AG04450 (cell line): ENCODE data around the gene MAD2L1BP. TPM values are rescaled to one million over a fixed set of nuclear protein-coding genes. Genes with fewer than 3 reads are reported as not detected.
A peak's percentile ranks its signal among the peaks of the same experiment; 100 is the strongest.
"Not testable (repeated sequence)": the region's sequence is repeated elsewhere in the genome, so short reads cannot be mapped to it uniquely, and the experiment has no call there.

Experiments used
- CTCF ChIA-PET: fragments of 300-600, 350-600 bp; formaldehyde crosslinking; extraction: SDS; loops from one replicate; lab custom pipeline; 2022; ENCODE audit warnings: antibody characterized with exemption, inconsistent platforms; lab: Charles Lee
- POLR2A ChIA-PET: fragments of 350-600 bp; formaldehyde crosslinking; extraction: SDS; loops from one replicate; lab custom pipeline; 2021; ENCODE audit warnings: antibody characterized with exemption, inconsistent platforms; lab: Yijun Ruan, JAX
- DNase-seq: peaks from one replicate; pipeline ENCODE4 v3.0.0-alpha.2; 2011; ENCODE audit warnings: low read depth, low spot score
- H3K27ac ChIP-seq: one replicate; pipeline ENCODE4 v1.5.1; 2012; ENCODE audit warnings: low read depth, low read length, control low read depth
- H3K27me3 ChIP-seq: one replicate; pipeline ENCODE4 v1.6.0; 2012; ENCODE audit warnings: low read length; ENCODE audit not compliant: control insufficient read depth, insufficient read depth
- H3K4me3 ChIP-seq: 2 replicates; pipeline ENCODE4 v1.5.1; 2011; ENCODE audit warnings: mild to moderate bottlenecking, low read depth, low read length, control low read depth
- H3K9me3 ChIP-seq: 2 replicates; pipeline ENCODE4 v1.5.1; 2012; ENCODE audit warnings: low read length; ENCODE audit not compliant: control insufficient read depth, insufficient read depth
- CTCF ChIP-seq: IDR thresholded peaks from 2 replicates; pipeline ENCODE4 v1.5.1; 2011; ENCODE audit warnings: low read depth, low read length, control low read depth, inconsistent platforms
- polyA minus RNA-seq: library from RNA; depleted of rRNA, polyadenylated mRNA; stranded (reverse); fragments of >200 nt; gene quantifications from 2 replicates; pipeline ENCODE4 v1.2.3, GENCODE V29; 2011; rRNA and poly(A)+ RNA removed
- polyA plus RNA-seq: library from polyadenylated mRNA; depleted of rRNA; stranded (reverse); fragments of >200 nt; gene quantifications from 2 replicates; pipeline ENCODE4 v1.2.3, GENCODE V29; 2011; rRNA removed

MAD2L1BP gene
- 37.1 and 39.3 TPM in 2 replicates for polyA plus RNA-seq
- 36.4 and 41.9 TPM in 2 replicates for polyA minus RNA-seq

GRCh38 chr6:43635387-43636307 lies at the start of gene MAD2L1BP:
MAD2L1BP (plus strand) TSS chr6:43635840; CDS start chr6:43635876, 36 bp downstream.
- ChIA-PET POLR2A (interaction anchor here (0.5 to 1.7 kb wide), 3 partner anchors 9 to 29 kb away, joined by 3 to 8 read pairs (median 3); partner anchors contain the start of gene RSPH9), CTCF (interaction anchor here (0.9 to 1.0 kb wide), 2 partner anchors 31 to 443 kb away, joined by 3 read pairs; no protein-coding TSS in a partner anchor)
- Histone ChIP-seq H3K27me3 (no peaks in the 10 kb centered on the region), H3K4me3 (peak within 1 kb of the TSS; percentile 98), H3K27ac (peak within 1 kb of the TSS; percentile 61), H3K9me3 (no peaks in the 10 kb centered on the region)
- no peak for TF ChIP-seq CTCF
- no peak for DNase-seq

- Histone ChIP-seq H3K27ac (no peak overlapping the region), H3K27me3 (no peaks in the 10 kb centered on the region), H3K9me3 (no peaks in the 10 kb centered on the region), H3K4me3 (no peak overlapping the region)
- CTCF ChIA-PET: no interaction called here
- no peak for TF ChIP-seq CTCF
- DNase-seq: no peak
- POLR2A ChIA-PET: no interaction called here
These were observed 47.4 kb upstream of the MAD2L1BP start for GRCh38 chr6:43588194-43588593.

- POLR2A ChIA-PET: interaction anchor here (0.7 kb wide), 2 partner anchors 52 to 150 kb away, joined by 3 to 4 read pairs; no protein-coding TSS in a partner anchor
- not testable (repeated sequence) for H3K27me3 ChIP-seq, H3K4me3 ChIP-seq, H3K27ac ChIP-seq, H3K9me3 ChIP-seq, DNase-seq
- CTCF ChIA-PET: interaction anchor here (0.7 kb wide), 1 partner anchor 227 kb away, joined by 3 read pairs; no protein-coding TSS in a partner anchor
These were observed 46.1 kb upstream of the MAD2L1BP start for GRCh38 chr6:43589564-43589963.

GRCh38 chr6:43593938-43594337 lies 41.7 kb upstream of the MAD2L1BP start:
- ChIA-PET POLR2A (no interaction called here), CTCF (interaction anchor here (0.6 to 5.0 kb wide), 3 partner anchors 12 to 26 kb away, joined by 3 to 29 read pairs (median 4); no protein-coding TSS in a partner anchor)
- no peak overlapping the region for H3K4me3 ChIP-seq
- no peaks in the 10 kb centered on the region for H3K9me3 ChIP-seq
- no peak overlapping the region for H3K27ac ChIP-seq
- TF ChIP-seq CTCF: no peak
- no peak for DNase-seq
- H3K27me3 ChIP-seq: no peaks in the 10 kb centered on the region

- ChIA-PET POLR2A (no interaction called here), CTCF (interaction anchor here (1.0 kb wide), 1 partner anchor 8 kb away, joined by 4 read pairs; no protein-coding TSS in a partner anchor)
- Histone ChIP-seq H3K27ac (no peak overlapping the region), H3K27me3 (no peaks in the 10 kb centered on the region), H3K9me3 (no peaks in the 10 kb centered on the region), H3K4me3 (no peak overlapping the region)
- DNase-seq: no peak
- TF ChIP-seq CTCF: no peak
These were observed 35.0 kb upstream of the MAD2L1BP start for GRCh38 chr6:43600595-43600994.
